Vagina (tissue), 2 donors: ENCODE data around the gene PSMD8. TPM values are rescaled to one million over a fixed set of nuclear protein-coding genes. Genes with fewer than 3 reads are reported as not detected.
A peak's percentile ranks its signal among the peaks of the same experiment; 100 is the strongest.

Source experiments
- DNase-seq, 2 donors: peaks; one replicate each; pipeline ENCODE4 v3.0.0-alpha.2; 2017; ENCODE audit errors: extremely low spot score in 2 of 2
- H3K27ac ChIP-seq: fragments of 200-600 bp; sonication (generic); one replicate; pipeline ENCODE4 v1.5.1; 2019
- H3K27me3 ChIP-seq: fragments of 200-600 bp; sonication (generic); one replicate; pipeline ENCODE4 v1.5.1; 2019
- H3K36me3 ChIP-seq, 2 donors: fragments of 200-600 bp; sonication (generic); one replicate each; pipeline ENCODE4 v1.5.1; 2017 to 2019
- H3K4me1 ChIP-seq: fragments of 200-600 bp; sonication (generic); one replicate; pipeline ENCODE4 v1.5.1; 2019
- H3K4me3 ChIP-seq, 2 donors: fragments of 200-600 bp; sonication (generic); 1 replicate in 1 of 2; 2 replicates in 1 of 2; pipeline ENCODE4 v1.5.1; 2016 to 2019
- H3K9me3 ChIP-seq: fragments of 200-600 bp; sonication (generic); one replicate; pipeline ENCODE4 v1.5.1; 2019
- POLR2A ChIP-seq, 2 donors: fragments of 450-650 bp; IDR thresholded peaks; one replicate each; pipeline ENCODE4 v1.6.1; 2017; ENCODE audit warnings: antibody characterized with exemption in 2 of 2, mild to moderate bottlenecking in 2 of 2, moderate library complexity in 2 of 2
- POLR2AphosphoS5 ChIP-seq, 2 donors: sonication (generic); formaldehyde crosslinking; IDR thresholded peaks; one replicate each; pipeline ENCODE4 v1.9.0; 2017; ENCODE audit warnings: antibody characterized with exemption in 2 of 2, mild to moderate bottlenecking in 2 of 2, low read depth in 1 of 2; ENCODE audit not compliant: insufficient read depth in 1 of 2
- intact Hi-C: fragments of 100-400 bp; cut with DNase I; formaldehyde crosslinking; loops from one replicate; pipeline ENCODE4 v1.15.1; 2023
- total RNA-seq: library from RNA; depleted of rRNA; stranded (reverse); fragments of >200 nt; gene quantifications from one replicate; pipeline ENCODE4 v1.2.3, GENCODE V29; 2016
- TF ChIP-seq, protein P1 (sequence below), 3 experiments: fragments of 450-650 bp in 2 of 3; fragments of 200-600 bp in 1 of 3; sonication (generic) in 1 of 3; IDR thresholded peaks; one replicate each; pipeline ENCODE4 v1.5.1; 2017 to 2019; ENCODE audit warnings: antibody characterized with exemption in 3 of 3, mild to moderate bottlenecking in 2 of 3, moderate library complexity in 2 of 3

The PSMD8 gene
- total RNA-seq, 1 donor from 2014 or later, result 169 TPM

- Histone ChIP-seq H3K36me3 (no peaks in the 10 kb centered on the region), H3K9me3 (no peaks in the 10 kb centered on the region), H3K27me3 (no peaks in the 10 kb centered on the region), H3K27ac (no peak overlapping the region), H3K4me1 (no peaks in the 10 kb centered on the region), H3K4me3 (no peak overlapping the region)
- TF ChIP-seq, protein P1, sequence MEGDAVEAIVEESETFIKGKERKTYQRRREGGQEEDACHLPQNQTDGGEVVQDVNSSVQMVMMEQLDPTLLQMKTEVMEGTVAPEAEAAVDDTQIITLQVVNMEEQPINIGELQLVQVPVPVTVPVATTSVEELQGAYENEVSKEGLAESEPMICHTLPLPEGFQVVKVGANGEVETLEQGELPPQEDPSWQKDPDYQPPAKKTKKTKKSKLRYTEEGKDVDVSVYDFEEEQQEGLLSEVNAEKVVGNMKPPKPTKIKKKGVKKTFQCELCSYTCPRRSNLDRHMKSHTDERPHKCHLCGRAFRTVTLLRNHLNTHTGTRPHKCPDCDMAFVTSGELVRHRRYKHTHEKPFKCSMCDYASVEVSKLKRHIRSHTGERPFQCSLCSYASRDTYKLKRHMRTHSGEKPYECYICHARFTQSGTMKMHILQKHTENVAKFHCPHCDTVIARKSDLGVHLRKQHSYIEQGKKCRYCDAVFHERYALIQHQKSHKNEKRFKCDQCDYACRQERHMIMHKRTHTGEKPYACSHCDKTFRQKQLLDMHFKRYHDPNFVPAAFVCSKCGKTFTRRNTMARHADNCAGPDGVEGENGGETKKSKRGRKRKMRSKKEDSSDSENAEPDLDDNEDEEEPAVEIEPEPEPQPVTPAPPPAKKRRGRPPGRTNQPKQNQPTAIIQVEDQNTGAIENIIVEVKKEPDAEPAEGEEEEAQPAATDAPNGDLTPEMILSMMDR (IDR thresholded peaks at IDR 0.05), result no peak
- no peak for TF ChIP-seq POLR2AphosphoS5 (IDR thresholded peaks at IDR 0.05; ENCODE audit: insufficient read depth in 1 of 2, low read depth in 1 of 2)
- no peak for TF ChIP-seq POLR2A (IDR thresholded peaks at IDR 0.05)
- intact Hi-C loops, result no loop called here
- DNase-seq, result no peak
Observed at GRCh38 chr19:38369584-38369983, 4.8 kb upstream of the PSMD8 start.

GRCh38 chr19:38370299-38370698, 4.1 kb upstream of the PSMD8 start:
- DNase-seq, result no peak
- Histone ChIP-seq H3K27me3 (no peaks in the 10 kb centered on the region), H3K9me3 (no peaks in the 10 kb centered on the region), H3K27ac (no peak overlapping the region), H3K4me1 (peaks cover 2% of the 10 kb centered on the region), H3K36me3 (no peaks in the 10 kb centered on the region), H3K4me3 (no peak overlapping the region)
- intact Hi-C loops, result no loop called here
- TF ChIP-seq, protein P1 (IDR thresholded peaks at IDR 0.05), result no peak
- TF ChIP-seq POLR2AphosphoS5 (IDR thresholded peaks at IDR 0.05; ENCODE audit: insufficient read depth in 1 of 2, low read depth in 1 of 2) (no peak), POLR2A (IDR thresholded peaks at IDR 0.05) (no peak)

DNA sequence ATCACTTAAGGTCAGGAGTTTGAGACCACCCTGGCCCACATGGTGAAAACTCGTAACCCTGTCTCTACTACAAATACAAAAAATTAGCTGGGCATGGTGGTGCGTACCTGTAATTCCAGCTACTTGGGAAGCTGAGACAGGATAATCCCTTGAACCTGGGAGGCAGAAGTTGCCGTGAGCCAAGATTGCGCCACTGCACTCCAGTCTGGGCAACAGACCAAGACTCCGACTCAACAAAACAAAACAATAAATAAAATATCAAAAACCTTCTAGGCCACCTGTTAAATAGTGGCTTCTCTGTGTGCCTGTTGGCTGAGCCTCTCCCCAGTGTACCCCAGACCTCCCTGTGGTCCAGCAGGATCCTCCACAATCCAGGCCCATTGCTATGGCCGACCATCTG, 3.3 kb upstream of the PSMD8 start:
- no peaks in the 10 kb centered on the region for H3K9me3 ChIP-seq
- DNase-seq, result no peak
- no peak overlapping the region for H3K27ac ChIP-seq
- H3K36me3 ChIP-seq, result no peaks in the 10 kb centered on the region
- no peaks in the 10 kb centered on the region for H3K27me3 ChIP-seq
- no peak overlapping the region for H3K4me3 ChIP-seq
- intact Hi-C loops, result no loop called here
- no peak for TF ChIP-seq POLR2A (IDR thresholded peaks at IDR 0.05)
- TF ChIP-seq, protein P1 (IDR thresholded peaks at IDR 0.05), result no peak
- TF ChIP-seq POLR2AphosphoS5 (IDR thresholded peaks at IDR 0.05; ENCODE audit: insufficient read depth in 1 of 2, low read depth in 1 of 2), result no peak
- peaks cover 10% of the 10 kb centered on the region for H3K4me1 ChIP-seq

DNA sequence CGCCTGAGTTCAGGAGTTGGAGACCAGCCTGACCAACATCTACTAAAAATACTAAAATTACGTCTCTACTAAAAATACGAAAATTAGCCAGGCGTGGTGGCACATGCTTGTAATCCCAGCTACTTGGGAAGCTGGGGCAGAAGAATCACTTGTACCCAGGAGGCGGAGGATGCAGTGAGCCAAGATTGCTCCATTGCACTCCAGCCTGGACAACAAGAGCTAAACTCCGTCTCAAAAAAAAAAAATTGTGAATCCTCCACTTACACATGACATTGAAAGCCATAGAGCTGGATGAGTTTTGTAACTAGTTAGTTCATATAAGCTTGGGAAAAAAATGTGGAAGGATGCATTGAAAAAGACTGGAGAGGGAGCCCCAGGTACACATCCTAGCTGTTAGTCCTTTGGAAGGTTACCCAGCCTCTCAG, 452 bp upstream of the PSMD8 start:
- peaks cover 0 to 11% of the 10 kb centered on the region in 2 donors for H3K36me3 ChIP-seq
- intact Hi-C loops, result no loop called here
- H3K9me3 ChIP-seq, result no peaks in the 10 kb centered on the region
- peaks cover 29% of the 10 kb centered on the region for H3K4me1 ChIP-seq
- TF ChIP-seq, protein P1 (IDR thresholded peaks at IDR 0.05), result no peak
- TF ChIP-seq POLR2AphosphoS5 (IDR thresholded peaks at IDR 0.05; ENCODE audit: insufficient read depth in 1 of 2, low read depth in 1 of 2) (no peak), POLR2A (IDR thresholded peaks at IDR 0.05) (no peak)
- peak overlapping the region; percentile 92 to 97 for H3K4me3 ChIP-seq
- no peaks in the 10 kb centered on the region for H3K27me3 ChIP-seq
- DNase-seq, result no peak
- H3K27ac ChIP-seq, result peak overlapping the region; percentile 88

- peak overlapping the region; percentile 92 to 97 for H3K4me3 ChIP-seq
- H3K27me3 ChIP-seq, result no peaks in the 10 kb centered on the region
- no peak for TF ChIP-seq POLR2AphosphoS5 (IDR thresholded peaks at IDR 0.05; ENCODE audit: insufficient read depth in 1 of 2, low read depth in 1 of 2)
- TF ChIP-seq POLR2A (IDR thresholded peaks at IDR 0.05), result no peak
- TF ChIP-seq, protein P1 (IDR thresholded peaks at IDR 0.05), result no peak
- peak overlapping the region; percentile 88 for H3K27ac ChIP-seq
- peaks cover 0 to 21% of the 10 kb centered on the region in 2 donors for H3K36me3 ChIP-seq
- DNase-seq, result no peak
- peaks cover 29% of the 10 kb centered on the region for H3K4me1 ChIP-seq
- H3K9me3 ChIP-seq, result no peaks in the 10 kb centered on the region
- intact Hi-C loops, result no loop called here
Observed at GRCh38 chr19:38375098-38375493, 725 bp downstream of the PSMD8 start.
